ENCODE data around the gene SEC14L2.
A peak's percentile ranks its signal among the peaks of the same experiment; 100 is the strongest.

The SEC14L2 gene

GRCh38 chr22:30421695-30422480 lies 25.1 kb downstream of the SEC14L2 start:
- TF ChIP-seq ZNF626 (tag by site-specific recombination; IDR thresholded peaks at IDR 0.05) (no peak), ZNF639 (tag by site-specific recombination; IDR thresholded peaks at IDR 0.05) (no peak), CTCF (tag by site-specific recombination; IDR thresholded peaks at IDR 0.05) (no peak), ZNF292 (tag by site-specific recombination; IDR thresholded peaks at IDR 0.05; ENCODE audit: borderline replicate concordance, low read depth) (no peak), ZNF18 (tag by site-specific recombination; IDR thresholded peaks at IDR 0.05) (peak; percentile 61), PRDM10 (tag by site-specific recombination; IDR thresholded peaks at IDR 0.05) (0 out of 2 replicates have a peak, but pooled peaks have one; percentile 19), OSR2 (tag by site-specific recombination; IDR thresholded peaks at IDR 0.05) (peak; percentile 81), RBAK (tag by site-specific recombination; IDR thresholded peaks at IDR 0.05) (no peak), ZNF398 (tag by site-specific recombination; IDR thresholded peaks at IDR 0.05) (peak; percentile 59), TRIM28 (IDR thresholded peaks at IDR 0.05; ENCODE audit: borderline replicate concordance, low read length) (peak; percentile 25; the same call in 1 of the 2 replicates), SP7 (tag by site-specific recombination; IDR thresholded peaks at IDR 0.05) (peak; percentile 65; the same call in 1 of the 2 replicates)
- ChIA-PET POLR2A (interaction anchor here (0.7 to 6.0 kb wide), 6 partner anchors 10 to 31 kb away, joined by 3 to 86 read pairs (median 19); partner anchors contain the start of gene SEC14L2), CTCF (interaction anchor here (0.7 to 7.6 kb wide), 11 partner anchors 9 to 341 kb away, joined by 3 to 71 read pairs (median 3); partner anchors contain the start of genes RNF215 and SEC14L2)
- no peak overlapping the region for H3K4me3 ChIP-seq (ENCODE audit: low read depth, low read length)
- H3K27ac ChIP-seq (ENCODE audit: extremely low read depth, low read depth, low read length) = peak overlapping the region; percentile 98
- H3K9me3 ChIP-seq (ENCODE audit: control insufficient read depth, insufficient read depth, low read depth, low read length) = no peaks in the 10 kb centered on the region
- H3K4me1 ChIP-seq (ENCODE audit: control insufficient read depth, insufficient read depth, low read length) = peaks cover 28% of the 10 kb centered on the region
- H3K36me3 ChIP-seq (ENCODE audit: control insufficient read depth in 2 of 2, insufficient read depth in 1 of 2, low read length in 2 of 2) = peaks cover 0 to 40% of the 10 kb centered on the region in 2 experiments; a peak in 1 of 3 replicates

Data from HEK293 (cell line).